Osteoblast (primary cell): Measurements from ENCODE around the gene SCTR. TPM values are rescaled to one million over a fixed set of nuclear protein-coding genes. Genes with fewer than 3 reads are reported as not detected.
A peak's percentile ranks its signal among the peaks of the same experiment; 100 is the strongest.

Experiments used
- DNase-seq: peaks from one replicate; pipeline ENCODE4 v3.0.0; 2011; ENCODE audit warnings: low spot score, mixed read lengths; ENCODE audit not compliant: insufficient read length; ENCODE audit errors: missing footprints
- H2AFZ ChIP-seq: 2 replicates; pipeline ENCODE4 v1.6.0; 2011; ENCODE audit warnings: mild to moderate bottlenecking, low read length
- H3K27ac ChIP-seq: 2 replicates; pipeline ENCODE4 v1.5.1; 2011; ENCODE audit warnings: mild to moderate bottlenecking, low read depth, low read length, moderate library complexity
- H3K27me3 ChIP-seq: 2 replicates; pipeline ENCODE4 v1.6.0; 2012; ENCODE audit warnings: mild to moderate bottlenecking, control low read depth, inconsistent platforms, low read length, moderate library complexity; ENCODE audit not compliant: insufficient read depth
- H3K36me3 ChIP-seq: 2 replicates; pipeline ENCODE4 v1.5.1; 2011; ENCODE audit warnings: mild to moderate bottlenecking, low read length, control low read depth, moderate library complexity; ENCODE audit not compliant: insufficient read depth
- H3K4me1 ChIP-seq: 2 replicates; pipeline ENCODE4 v1.5.1; 2011; ENCODE audit warnings: mild to moderate bottlenecking, low read length, control low read depth, moderate library complexity; ENCODE audit not compliant: insufficient read depth
- H3K4me2 ChIP-seq: 2 replicates; pipeline ENCODE4 v1.6.0; 2011; ENCODE audit warnings: mild to moderate bottlenecking, low read length; ENCODE audit not compliant: insufficient read depth
- H3K4me3 ChIP-seq: fragments of 200-600 bp; sonication (generic); 3 replicates; pipeline ENCODE4 v1.5.1; 2012; ENCODE audit warnings: mild to moderate bottlenecking, low read length, inconsistent platforms; ENCODE audit not compliant: insufficient read depth
- H3K79me2 ChIP-seq: 2 replicates; pipeline ENCODE4 v1.6.0; 2012; ENCODE audit warnings: mild to moderate bottlenecking, low read length, control low read depth, inconsistent platforms; ENCODE audit not compliant: insufficient read depth
- H3K9me3 ChIP-seq: 2 replicates; pipeline ENCODE4 v1.5.1; 2011; ENCODE audit warnings: low read depth, low read length, control low read depth
- H4K20me1 ChIP-seq: 2 replicates; pipeline ENCODE4 v1.6.0; 2012; ENCODE audit warnings: mild to moderate bottlenecking, low read length, control low read depth; ENCODE audit not compliant: insufficient read depth
- CTCF ChIP-seq: IDR thresholded peaks from 2 replicates; pipeline ENCODE4 v1.5.1; 2011; ENCODE audit warnings: mild to moderate bottlenecking, low read depth, low read length, moderate library complexity; ENCODE audit errors: extremely low read depth
- total RNA-seq: library from RNA; depleted of rRNA; stranded (reverse); fragments of >200 nt; gene quantifications from 2 replicates; pipeline ENCODE4 v1.2.3, GENCODE V29; 2012

The SCTR gene
- total RNA-seq, 1 donor = not detected

GRCh38 chr2:119433636-119434327 is 90.5 kb downstream of the SCTR start:
- DNase-seq = peak; percentile 80
- no peak overlapping the region for H3K4me3 ChIP-seq
- H3K79me2 ChIP-seq = no peaks in the 10 kb centered on the region
- no peaks in the 10 kb centered on the region for H4K20me1 ChIP-seq
- no peak overlapping the region for H3K4me2 ChIP-seq
- no peak overlapping the region for H2AFZ ChIP-seq
- H3K36me3 ChIP-seq = no peaks in the 10 kb centered on the region
- peaks cover 5% of the 10 kb centered on the region for H3K27me3 ChIP-seq
- peaks cover 14% of the 10 kb centered on the region for H3K4me1 ChIP-seq
- no peak overlapping the region for H3K27ac ChIP-seq
- no peaks in the 10 kb centered on the region for H3K9me3 ChIP-seq
- no peak for TF ChIP-seq CTCF

- peak; percentile 60 for DNase-seq
- Histone ChIP-seq H3K36me3 (no peaks in the 10 kb centered on the region), H4K20me1 (no peaks in the 10 kb centered on the region), H3K27me3 (peaks cover 6% of the 10 kb centered on the region), H3K79me2 (no peaks in the 10 kb centered on the region), H3K27ac (no peak overlapping the region), H2AFZ (no peak overlapping the region), H3K4me2 (peak overlapping the region; percentile 79), H3K9me3 (no peaks in the 10 kb centered on the region), H3K4me1 (peaks cover 14% of the 10 kb centered on the region), H3K4me3 (no peak overlapping the region)
- no peak for TF ChIP-seq CTCF
These were observed 91.3 kb downstream of the SCTR start for GRCh38 chr2:119432851-119433522.

- peaks cover 12% of the 10 kb centered on the region for H3K27me3 ChIP-seq
- peak overlapping the region; percentile 79 for H3K4me2 ChIP-seq
- no peak overlapping the region for H3K27ac ChIP-seq
- no peaks in the 10 kb centered on the region for H3K36me3 ChIP-seq
- peak overlapping the region; percentile 63 for H3K4me3 ChIP-seq
- no peak overlapping the region for H2AFZ ChIP-seq
- no peaks in the 10 kb centered on the region for H3K9me3 ChIP-seq
- no peak for TF ChIP-seq CTCF
- peak; percentile 91 for DNase-seq
- no peaks in the 10 kb centered on the region for H4K20me1 ChIP-seq
- no peaks in the 10 kb centered on the region for H3K79me2 ChIP-seq
- H3K4me1 ChIP-seq = peaks cover 14% of the 10 kb centered on the region
These were observed 92.1 kb downstream of the SCTR start for GRCh38 chr2:119431976-119432850.
